GF-D8 (cell line): ENCODE results near the gene RAD23A.
"Not testable (repeated sequence)": the region's sequence is repeated elsewhere in the genome, so short reads cannot be mapped to it uniquely, and the experiment has no call there.

Source experiments
- DNase-seq: peaks from one replicate; lab custom pipeline; 2025; lab: John Stamatoyannopoulos, UW

The RAD23A gene

DNA sequence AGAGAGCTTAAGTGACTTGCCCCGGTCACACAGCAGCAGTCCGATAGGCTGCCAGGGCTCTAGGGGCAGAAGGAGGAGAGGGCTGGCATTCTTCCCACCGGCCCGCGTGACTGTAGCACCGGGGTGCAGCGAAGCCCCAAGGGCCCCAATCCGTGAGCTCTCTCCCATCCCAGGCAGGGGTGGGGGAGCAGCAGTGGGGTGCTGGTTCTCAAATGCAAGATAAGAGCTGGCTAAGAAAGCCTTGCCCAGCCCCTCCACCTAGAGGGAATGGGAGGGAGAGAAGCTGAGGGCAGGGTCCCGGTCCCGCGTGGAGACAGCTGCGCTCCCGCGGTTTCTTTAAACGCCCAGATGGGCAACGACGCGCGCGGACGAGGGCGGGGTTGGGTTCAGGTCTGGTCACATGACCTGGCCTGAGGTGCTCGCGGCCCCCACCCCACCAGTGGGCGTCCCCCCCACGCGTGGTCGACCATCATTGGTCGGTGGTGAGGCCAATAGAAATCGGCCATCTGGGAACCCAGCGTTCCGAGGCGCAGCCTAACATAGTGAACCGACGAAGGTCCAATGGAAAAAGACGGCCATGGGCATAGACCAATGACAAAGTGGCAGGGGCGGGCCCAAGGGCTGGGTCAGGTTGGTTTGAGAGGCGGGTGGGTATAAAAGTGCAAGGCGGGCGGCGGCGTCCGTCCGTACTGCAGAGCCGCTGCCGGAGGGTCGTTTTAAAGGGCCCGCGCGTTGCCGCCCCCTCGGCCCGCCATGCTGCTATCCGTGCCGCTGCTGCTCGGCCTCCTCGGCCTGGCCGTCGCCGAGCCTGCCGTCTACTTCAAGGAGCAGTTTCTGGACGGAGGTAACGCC, 7.5 kb upstream of the RAD23A start, which contains the start of gene CALR:
CALR (plus strand) TSS at position 683 of the 852 bp plus-strand sequence; CDS start at position 754, 71 bp downstream.
- DNase-seq = peak; percentile 98

DNA sequence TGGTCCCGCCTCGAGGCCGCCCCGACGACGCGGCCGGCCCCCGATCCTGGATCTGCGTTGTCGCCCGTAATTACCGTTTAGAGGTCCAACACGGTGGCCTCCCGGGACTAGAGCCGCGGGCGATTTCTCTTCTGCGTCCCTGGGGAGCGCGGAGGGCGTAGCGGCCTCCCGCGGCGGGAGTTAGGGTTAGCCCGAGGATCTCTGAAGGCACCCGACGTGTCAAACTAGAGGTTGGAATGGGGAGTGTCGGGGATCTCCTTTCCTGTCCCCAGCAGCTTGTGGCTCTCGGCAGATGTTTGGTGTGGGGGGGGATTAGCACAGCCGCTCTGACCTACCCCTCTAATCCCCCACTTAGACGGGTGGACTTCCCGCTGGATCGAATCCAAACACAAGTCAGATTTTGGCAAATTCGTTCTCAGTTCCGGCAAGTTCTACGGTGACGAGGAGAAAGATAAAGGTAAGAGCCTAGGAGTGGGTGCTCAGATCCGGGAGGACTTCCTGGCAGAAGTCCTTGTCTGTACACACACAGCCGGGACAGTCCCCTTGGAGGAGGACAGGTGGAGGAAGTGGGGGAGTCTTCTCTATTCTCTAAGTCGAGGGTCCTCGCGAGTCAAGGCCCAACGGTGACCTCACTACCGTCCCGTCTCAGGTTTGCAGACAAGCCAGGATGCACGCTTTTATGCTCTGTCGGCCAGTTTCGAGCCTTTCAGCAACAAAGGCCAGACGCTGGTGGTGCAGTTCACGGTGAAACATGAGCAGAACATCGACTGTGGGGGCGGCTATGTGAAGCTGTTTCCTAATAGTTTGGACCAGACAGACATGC, 6.7 kb upstream of the RAD23A start:
- no peak for DNase-seq

DNA sequence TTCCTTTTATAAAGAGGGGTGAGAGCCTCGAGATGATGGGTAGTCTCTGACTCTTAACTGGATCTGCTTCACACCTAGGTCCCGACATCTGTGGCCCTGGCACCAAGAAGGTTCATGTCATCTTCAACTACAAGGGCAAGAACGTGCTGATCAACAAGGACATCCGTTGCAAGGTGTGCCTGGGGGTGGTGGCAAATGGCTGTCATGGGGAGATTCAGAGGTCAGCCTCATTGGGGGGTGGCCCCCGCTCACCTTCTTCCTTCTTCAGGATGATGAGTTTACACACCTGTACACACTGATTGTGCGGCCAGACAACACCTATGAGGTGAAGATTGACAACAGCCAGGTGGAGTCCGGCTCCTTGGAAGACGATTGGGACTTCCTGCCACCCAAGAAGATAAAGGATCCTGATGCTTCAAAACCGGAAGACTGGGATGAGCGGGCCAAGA, 5.7 kb upstream of the RAD23A start:
- DNase-seq = no peak

DNA sequence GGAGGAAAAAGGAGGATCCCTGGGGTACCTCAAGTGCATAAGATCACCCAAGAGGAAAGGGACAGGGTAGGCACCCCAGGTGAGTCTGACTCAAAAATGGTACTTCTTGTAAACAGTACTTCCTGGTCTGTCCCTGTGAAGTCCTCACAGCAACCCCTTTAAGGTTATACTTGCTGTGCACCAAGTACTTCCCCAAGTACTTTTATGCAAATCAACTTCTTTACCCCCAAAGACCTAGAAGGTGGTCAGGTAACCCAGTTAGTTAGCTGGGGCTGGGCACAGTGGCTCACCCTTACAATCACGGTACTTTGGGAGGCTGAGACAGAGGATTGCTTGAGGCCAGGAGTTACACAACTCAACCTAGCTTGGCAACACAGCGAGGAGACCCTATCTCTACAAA, 4.8 kb upstream of the RAD23A start:
- no peak for DNase-seq

DNA sequence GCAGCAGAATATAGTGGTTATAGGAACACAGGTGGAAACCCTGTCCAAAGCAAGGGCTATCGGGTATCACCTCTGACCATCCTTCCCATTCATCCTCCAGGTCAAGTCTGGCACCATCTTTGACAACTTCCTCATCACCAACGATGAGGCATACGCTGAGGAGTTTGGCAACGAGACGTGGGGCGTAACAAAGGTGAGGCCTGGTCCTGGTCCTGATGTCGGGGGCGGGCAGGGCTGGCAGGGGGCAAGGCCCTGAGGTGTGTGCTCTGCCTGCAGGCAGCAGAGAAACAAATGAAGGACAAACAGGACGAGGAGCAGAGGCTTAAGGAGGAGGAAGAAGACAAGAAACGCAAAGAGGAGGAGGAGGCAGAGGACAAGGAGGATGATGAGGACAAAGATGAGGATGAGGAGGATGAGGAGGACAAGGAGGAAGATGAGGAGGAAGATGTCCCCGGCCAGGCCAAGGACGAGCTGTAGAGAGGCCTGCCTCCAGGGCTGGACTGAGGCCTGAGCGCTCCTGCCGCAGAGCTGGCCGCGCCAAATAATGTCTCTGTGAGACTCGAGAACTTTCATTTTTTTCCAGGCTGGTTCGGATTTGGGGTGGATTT, 2.1 kb upstream of the RAD23A start:
- DNase-seq = no peak

DNA sequence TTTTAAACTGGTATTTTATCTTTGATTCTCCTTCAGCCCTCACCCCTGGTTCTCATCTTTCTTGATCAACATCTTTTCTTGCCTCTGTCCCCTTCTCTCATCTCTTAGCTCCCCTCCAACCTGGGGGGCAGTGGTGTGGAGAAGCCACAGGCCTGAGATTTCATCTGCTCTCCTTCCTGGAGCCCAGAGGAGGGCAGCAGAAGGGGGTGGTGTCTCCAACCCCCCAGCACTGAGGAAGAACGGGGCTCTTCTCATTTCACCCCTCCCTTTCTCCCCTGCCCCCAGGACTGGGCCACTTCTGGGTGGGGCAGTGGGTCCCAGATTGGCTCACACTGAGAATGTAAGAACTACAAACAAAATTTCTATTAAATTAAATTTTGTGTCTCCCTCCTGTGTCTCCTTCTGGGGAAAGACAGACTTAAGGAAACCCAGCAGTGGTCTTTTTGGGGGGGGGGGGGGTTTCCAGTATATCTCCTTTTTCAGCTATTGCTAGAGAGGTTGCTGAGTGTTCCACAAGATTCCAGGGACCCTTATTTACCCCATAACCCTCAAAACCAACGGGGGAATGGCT, 1.5 kb upstream of the RAD23A start:
- DNase-seq = no peak

DNA sequence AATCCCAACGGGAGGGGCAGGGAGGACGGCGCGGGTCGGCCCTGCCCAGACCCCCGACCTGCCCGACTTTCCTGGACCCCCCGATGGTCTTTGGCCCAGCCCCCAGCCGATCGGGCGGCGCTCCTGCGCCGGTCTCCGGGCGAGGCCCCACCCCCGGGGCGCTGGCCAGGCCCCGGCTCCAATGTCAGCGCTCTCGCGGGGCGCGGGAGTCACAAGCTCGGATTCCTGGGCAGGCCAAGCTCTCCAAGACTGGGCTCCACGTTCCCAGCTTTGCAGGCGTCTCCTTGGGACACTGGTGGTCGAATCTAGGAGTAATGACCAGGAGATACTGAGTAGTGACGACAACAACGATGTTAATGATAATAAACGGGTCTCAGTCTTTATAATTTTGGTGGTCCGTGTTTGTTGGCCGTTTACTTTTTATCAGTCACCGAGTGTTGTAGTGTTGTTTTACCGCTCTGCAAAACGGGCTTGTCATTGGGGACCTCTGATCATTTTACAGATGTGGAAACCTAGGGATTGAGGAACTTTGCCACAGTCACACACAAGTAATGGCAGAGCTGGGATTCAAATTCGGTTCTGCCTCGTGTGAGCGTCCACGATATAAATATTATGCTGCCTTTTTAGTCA, 545 bp downstream of the RAD23A start:
- DNase-seq = no peak

DNA sequence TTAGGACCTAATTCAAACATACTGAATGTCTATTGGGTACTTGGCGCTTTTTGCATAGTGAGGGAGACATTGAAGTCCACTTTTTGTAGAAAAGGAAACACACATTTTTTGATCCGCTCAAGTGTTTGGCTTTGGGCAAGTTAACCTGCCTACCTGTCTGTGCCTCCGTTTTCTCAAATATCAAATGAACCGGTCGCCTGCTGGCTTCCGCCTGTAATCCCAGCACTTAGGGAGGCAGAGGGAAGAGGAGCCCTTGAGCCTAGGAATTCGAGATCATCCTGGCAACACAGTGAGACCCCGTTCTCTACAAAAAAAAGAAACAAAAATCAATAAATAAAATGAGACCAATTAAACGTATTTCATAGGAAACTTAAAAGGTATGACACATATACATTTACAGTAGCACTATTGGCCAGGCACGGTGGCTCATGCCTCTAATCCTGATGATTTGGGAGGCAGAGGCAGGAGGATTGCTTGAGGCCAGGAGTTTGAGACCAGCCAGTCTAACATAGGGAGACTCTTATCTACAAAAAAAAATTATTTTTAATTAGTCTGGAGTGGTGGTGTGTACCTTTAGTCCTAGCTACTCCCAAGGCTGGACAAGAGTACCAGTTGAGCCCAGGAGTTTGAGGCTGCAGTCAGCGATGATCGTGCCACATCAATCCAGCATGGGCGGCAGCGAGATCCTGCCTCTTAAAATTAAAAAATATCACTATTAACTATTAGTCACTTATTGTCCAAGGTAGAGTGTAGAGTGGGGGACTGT, 1.3 kb downstream of the RAD23A start:
- no peak for DNase-seq

DNA sequence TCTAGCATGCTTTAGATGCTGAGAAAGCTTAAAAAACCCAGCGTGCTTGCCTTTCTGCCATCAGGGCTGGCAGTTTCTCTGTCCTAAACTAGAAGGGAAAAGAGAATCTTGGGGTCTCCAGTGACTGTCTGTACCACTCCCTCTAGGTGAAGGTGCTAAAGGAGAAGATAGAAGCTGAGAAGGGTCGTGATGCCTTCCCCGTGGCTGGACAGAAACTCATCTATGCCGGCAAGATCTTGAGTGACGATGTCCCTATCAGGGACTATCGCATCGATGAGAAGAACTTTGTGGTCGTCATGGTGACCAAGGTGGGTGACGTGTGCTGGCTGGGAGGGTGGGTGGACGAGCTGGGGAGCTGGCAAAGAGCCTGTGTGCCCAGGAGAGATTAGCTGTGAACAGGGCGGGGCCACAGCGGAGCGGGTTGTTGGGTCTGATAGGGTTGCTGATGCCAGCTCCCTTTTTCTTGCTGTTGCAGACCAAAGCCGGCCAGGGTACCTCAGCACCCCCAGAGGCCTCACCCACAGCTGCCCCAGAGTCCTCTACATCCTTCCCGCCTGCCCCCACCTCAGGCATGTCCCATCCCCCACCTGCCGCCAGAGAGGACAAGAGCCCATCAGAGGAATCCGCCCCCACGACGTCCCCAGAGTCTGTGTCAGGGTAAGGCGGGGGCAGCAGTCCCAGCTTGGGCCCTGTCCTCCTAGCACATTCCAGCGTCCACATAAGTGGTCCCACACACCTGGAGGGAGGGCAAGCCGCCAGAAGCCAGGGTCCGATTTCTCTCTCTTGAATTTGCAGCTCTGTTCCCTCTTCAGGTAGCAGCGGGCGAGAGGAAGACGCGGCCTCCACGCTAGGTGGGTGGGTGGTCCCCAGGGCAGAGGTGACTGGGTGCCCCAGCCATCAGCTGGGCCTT, 2.3 kb downstream of the RAD23A start:
- DNase-seq = no peak

DNA sequence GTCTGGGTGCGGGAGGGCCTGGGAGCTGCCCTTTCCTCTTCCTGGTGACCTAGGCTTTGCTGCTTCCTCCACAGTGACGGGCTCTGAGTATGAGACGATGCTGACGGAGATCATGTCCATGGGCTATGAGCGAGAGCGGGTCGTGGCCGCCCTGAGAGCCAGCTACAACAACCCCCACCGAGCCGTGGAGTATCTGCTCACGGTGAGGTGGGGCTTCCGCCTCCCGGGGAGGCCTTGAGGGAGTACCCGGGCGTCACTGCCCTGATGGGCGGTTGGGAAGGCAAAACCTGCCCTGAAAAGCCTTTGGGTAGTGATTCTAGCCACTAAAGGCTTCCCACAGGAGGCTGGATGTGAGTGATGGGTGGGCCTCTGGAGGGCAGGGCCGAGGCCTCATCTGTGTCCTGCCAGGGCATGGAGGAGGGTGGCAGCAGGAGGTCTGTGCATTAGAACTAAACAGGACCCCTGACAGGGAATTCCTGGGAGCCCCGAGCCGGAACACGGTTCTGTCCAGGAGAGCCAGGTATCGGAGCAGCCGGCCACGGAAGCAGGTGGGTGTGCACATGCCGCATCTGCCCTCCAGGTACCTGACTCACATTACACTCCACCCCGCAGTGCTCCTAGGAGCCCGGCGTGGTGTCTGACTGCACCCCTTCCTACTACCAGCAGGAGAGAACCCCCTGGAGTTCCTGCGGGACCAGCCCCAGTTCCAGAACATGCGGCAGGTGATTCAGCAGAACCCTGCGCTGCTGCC, 3.1 kb downstream of the RAD23A start:
- no peak for DNase-seq

DNA sequence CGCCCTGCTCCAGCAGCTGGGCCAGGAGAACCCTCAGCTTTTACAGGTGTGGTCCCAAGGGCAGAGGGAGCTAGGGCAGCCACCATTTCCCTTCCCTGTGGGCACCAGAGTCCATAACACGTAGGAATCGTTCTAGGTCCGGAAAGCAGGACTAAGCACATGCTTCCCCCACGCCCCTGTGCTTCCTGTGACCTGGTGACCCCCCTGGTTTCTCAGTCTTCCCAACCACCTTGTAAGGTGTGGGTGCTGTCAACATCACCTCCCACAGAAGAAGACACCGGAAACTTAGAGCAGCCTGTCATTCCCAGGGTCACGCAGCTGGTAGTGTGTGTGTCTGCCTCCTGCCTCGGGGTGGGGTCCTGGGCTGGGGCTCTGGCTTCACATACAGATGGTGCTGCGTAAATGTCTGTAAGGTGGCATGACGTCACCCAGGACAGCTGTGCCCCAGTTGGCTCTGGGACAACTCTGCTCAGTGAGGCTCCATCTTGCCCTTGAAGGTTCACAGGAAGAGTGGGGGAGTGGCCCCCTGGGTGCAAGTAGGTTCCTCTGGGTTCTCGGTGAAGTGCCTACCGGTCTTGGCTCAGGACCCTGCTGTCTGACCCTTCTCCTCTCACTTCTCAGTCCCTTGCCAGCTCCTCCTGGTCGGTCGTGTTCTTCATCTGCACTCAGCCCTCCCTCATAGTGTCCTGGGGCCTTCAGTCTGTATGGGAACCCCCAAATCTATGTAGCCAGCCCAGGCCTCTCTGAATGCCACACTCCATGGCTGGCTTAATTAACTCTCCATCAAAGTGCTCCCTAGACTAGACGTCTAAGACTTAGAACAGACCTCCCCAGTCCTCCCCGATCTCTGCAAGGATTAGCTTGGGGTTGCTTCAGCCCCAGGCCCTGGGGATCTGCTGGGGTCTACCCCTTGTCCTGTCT, 4.0 kb downstream of the RAD23A start:
- DNase-seq = no peak

DNA sequence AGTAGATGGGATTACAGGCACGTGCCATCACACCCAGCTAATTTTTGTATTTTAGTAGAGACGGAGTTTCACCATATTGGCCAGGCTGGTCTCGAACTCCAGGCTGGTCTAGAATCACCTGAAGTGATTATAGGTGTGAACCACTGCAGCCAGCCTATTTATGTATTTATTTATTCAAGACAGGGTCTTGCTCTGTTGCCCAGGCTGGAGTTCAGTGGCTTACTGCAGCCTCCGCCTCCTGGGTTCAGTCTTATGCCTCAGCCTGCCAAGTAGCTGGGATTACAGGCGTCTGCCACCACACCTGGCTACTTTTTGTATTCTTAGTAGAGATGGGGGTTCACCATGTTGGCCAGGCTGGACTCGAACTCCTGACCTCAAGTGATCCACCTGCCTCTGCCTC, 6.4 kb downstream of the RAD23A start:
- DNase-seq = not testable (repeated sequence)

DNA sequence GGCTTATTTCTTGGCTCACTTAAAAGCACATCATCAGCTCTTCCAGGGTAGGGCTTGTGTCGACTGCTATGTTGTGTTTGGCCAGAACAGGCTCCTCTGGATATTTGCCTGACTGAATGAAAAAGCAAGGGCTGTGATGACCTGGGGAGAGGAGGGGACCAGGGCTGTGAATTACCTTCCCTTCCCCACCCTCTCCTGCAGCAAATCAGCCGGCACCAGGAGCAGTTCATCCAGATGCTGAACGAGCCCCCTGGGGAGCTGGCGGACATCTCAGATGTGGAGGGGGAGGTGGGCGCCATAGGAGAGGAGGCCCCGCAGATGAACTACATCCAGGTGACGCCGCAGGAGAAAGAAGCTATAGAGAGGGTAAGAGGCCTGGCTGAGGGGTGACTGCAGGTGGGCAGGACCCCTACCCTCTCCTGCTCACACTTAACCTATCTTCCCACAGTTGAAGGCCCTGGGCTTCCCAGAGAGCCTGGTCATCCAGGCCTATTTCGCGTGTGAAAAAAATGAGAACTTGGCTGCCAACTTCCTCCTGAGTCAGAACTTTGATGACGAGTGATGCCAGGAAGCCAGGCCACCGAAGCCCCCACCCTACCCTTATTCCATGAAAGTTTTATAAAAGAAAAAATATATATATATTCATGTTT, 7.0 kb downstream of the RAD23A start:
- DNase-seq = no peak

DNA sequence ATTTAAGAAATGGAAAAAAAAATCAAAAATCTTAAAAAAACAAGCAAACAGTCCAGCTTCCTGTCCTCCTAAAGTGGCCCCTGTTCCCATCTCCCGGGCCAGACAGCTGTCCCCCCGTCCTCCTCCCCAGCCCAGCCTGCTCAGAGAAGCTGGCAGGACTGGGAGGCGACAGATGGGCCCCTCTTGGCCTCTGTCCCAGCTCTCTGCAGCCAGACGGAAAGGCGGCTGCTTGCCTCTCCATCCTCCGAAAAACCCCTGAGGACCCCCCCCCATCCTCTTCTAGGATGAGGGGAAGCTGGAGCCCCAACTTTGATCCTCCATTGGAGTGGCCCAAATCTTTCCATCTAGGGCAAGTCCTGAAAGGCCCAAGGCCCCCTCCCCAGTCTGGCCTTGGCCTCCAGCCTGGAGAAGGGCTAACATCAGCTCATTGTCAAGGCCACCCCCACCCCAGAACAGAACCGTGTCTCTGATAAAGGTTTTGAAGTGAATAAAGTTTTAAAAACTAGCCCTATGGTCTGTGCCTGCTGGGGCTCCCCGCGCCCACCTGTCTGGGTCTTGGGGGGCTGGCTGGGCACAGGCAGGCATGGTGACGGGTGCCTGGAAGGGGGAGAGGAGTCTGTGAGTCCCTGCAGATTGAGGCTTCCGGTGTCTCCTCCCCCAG, 7.6 kb downstream of the RAD23A start:
- no peak for DNase-seq

DNA sequence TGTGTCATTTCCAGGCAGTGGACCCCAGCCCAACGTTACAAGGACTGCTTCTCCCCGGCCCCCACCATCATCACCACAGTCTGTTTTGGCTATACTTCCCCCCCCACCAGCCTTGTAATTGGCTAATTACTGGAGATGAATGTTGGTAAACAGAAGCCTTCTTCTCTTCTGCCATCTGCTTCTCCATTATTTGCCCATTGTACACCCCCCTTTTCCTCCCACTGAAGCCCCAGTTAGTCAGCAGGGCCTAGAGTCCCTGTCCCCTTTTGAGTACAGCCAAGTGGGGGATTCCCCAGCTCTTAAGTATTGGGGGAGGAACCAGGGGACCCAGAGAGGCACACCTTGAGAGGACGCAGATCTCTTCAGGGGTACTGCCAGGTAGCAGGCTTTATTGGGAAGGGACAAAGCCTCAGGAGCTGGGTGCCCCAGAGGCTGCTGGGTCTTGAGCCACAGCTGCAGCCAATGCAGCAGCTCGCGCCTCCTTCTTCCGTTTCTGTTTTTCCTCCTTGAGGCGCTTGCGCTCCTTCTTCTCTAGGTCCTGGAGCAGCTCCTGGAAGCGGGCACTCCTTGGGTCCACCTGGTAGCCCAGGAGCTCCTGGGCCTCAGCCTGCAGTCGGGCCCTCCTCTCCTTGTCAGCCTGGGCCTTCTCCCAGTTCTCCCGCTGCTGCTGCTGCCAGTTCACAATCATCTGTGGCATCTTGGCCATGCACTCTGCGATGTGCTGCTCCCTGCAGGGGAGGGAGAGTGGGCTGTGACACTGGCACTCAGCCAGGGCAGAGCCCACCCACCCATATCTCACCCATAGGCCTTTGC, 8.3 kb downstream of the RAD23A start:
- DNase-seq = no peak

DNA sequence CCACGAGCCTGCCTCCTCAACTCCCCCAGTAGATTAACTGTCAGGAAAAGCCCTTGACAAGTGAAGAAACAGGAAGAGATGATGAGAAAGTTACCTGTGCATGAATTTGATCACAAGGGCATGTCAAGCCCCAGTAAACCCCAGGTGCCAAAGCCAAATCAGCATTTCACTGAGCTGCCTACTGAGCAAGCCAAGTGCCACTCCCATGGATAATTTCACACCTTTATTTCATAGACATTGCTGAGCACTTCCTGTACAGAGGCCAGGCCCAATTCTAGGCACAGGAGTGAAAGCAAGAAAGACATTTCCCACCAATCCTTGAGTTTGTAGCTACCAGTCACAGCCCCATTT, 8.9 kb downstream of the RAD23A start:
- DNase-seq = no peak
